Suppressor macrophage treated with lipopolysaccharide for 4 hours (primary cell): Measurements from ENCODE around the gene LCN2.
"Not testable (repeated sequence)": the region's sequence is repeated elsewhere in the genome, so short reads cannot be mapped to it uniquely, and the experiment has no call there.

Source experiments
- DNase-seq: peaks from one replicate; pipeline ENCODE4 v3.0.0-alpha.2; 2020

Gene LCN2

GRCh38 chr9:128149001-128149701, at the start of gene LCN2:
TSS of gene LCN2 (plus strand) at chr9:128149453. CDS start at chr9:128149526, 73 bp downstream.
- no peak for DNase-seq

GRCh38 chr9:128099932-128100491, 49.2 kb upstream of the LCN2 start:
- DNase-seq, result peak; percentile 32

GRCh38 chr9:128100581-128100980, 48.7 kb upstream of the LCN2 start:
- no peak for DNase-seq

- no peak for DNase-seq
Measured at GRCh38 chr9:128101231-128101661, 48.0 kb upstream of the LCN2 start.

- DNase-seq, result no peak
Measured at GRCh38 chr9:128101690-128102089, 47.6 kb upstream of the LCN2 start.

GRCh38 chr9:128102196-128102595, 47.1 kb upstream of the LCN2 start:
- no peak for DNase-seq

GRCh38 chr9:128102861-128103588, 46.2 kb upstream of the LCN2 start:
- no peak for DNase-seq

- no peak for DNase-seq
Measured at GRCh38 chr9:128103589-128103962, 45.7 kb upstream of the LCN2 start.

GRCh38 chr9:128104171-128104618, 45.1 kb upstream of the LCN2 start:
- DNase-seq, result no peak

- DNase-seq, result no peak
Measured at GRCh38 chr9:128105538-128106175, 43.6 kb upstream of the LCN2 start.

GRCh38 chr9:128106181-128106939, 42.9 kb upstream of the LCN2 start:
- DNase-seq, result no peak

GRCh38 chr9:128106940-128107467, 42.2 kb upstream of the LCN2 start:
- no peak for DNase-seq

GRCh38 chr9:128107468-128108268, 41.6 kb upstream of the LCN2 start:
- DNase-seq, result no peak

- DNase-seq, result no peak
Measured at GRCh38 chr9:128108269-128109049, 40.8 kb upstream of the LCN2 start.

GRCh38 chr9:128109050-128109709, 40.1 kb upstream of the LCN2 start:
- no peak for DNase-seq

- DNase-seq, result not testable (repeated sequence)
Measured at GRCh38 chr9:128111726-128112125, 37.5 kb upstream of the LCN2 start.

- DNase-seq, result no peak
Measured at GRCh38 chr9:128113526-128114325, 35.5 kb upstream of the LCN2 start.

- no peak for DNase-seq
Measured at GRCh38 chr9:128114326-128115186, 34.7 kb upstream of the LCN2 start.
